ENCODE measurements around the gene BMERB1.
"Not testable (repeated sequence)": the region's sequence is repeated elsewhere in the genome, so short reads cannot be mapped to it uniquely, and the experiment has no call there.

Gene BMERB1

DNA sequence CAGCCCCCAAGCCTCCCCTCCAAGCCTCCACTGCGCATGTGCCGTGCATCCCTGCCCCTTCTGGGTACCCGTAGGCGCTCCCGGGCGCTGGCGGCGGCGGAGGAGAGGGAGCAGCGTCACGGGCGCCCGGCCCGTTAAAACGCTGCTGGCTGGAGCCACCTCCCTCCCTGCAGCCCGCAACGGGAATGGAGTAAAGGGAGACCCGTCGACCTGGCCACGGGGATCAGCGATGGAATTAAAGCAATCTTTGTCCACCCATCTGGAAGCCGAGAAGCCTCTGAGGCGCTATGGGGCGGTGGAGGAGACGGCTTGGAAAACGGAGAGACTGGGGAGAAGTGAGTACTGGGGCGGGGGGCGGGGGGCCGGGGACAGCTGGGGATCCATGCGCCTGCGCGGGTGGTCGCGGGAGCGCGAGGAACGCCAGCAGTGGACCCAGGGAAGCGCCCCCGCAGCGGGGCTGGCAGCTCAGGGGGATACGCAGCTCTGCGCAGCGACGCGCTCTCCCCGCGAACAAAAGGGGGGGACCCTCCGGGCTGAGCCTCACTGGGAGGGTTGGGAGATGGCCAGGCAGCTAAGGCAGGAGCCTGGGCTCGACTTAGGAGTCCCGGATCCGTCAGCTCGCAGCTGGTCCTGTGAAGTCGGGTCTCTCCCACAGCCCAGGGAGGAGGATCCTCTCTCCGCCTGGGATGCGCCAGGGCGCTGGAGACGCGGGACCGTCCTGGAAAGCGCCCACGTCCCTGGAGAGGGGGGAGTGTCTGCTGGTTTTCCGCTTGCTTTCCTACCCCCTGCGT lies at the start of gene BMERB1:
Gene BMERB1 (plus strand): TSS at position 164 of the 791 bp plus-strand sequence. CDS start 66 bp downstream, at position 230.
- CTCF ChIA-PET: no interaction called here
- DNase-seq: peak; percentile 55
- H3K36me3 Mint-ChIP-seq: peaks cover 2% of the 10 kb centered on the region
- H3K27ac Mint-ChIP-seq: no peak within 1 kb of the TSS
- peaks cover 16% of the 10 kb centered on the region for H3K4me1 Mint-ChIP-seq
- H3K4me3 Mint-ChIP-seq: peak within 1 kb of the TSS; percentile 75
- no peaks in the 10 kb centered on the region for H3K9me3 Mint-ChIP-seq
- peaks cover 33% of the 10 kb centered on the region for H3K27me3 Mint-ChIP-seq

DNA sequence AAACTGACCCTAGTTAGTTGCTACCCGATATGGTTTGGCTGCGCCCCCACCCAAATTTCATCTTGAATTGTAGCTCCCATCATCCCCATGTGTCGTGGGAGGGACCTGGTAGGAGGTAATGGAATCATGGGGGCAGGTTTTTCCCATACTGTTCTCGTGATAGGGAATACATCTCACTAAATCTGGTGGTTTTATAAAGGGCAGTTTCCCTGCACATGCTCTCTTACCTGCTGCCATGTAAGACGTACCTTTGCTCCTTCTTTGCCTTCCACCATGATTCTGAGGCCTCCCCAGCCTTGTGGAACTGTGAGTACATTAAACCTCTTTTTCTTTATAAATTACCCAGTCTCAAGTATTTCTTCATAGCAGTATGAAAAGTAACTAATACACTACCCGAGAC lies 46.3 kb upstream of the BMERB1 start:
- H3K27ac Mint-ChIP-seq, CTCF ChIA-PET, H3K36me3 Mint-ChIP-seq, H3K4me1 Mint-ChIP-seq, H3K9me3 Mint-ChIP-seq, DNase-seq, H3K4me3 Mint-ChIP-seq: not testable (repeated sequence)
- H3K27me3 Mint-ChIP-seq: peaks cover 18% of the 10 kb centered on the region

DNA sequence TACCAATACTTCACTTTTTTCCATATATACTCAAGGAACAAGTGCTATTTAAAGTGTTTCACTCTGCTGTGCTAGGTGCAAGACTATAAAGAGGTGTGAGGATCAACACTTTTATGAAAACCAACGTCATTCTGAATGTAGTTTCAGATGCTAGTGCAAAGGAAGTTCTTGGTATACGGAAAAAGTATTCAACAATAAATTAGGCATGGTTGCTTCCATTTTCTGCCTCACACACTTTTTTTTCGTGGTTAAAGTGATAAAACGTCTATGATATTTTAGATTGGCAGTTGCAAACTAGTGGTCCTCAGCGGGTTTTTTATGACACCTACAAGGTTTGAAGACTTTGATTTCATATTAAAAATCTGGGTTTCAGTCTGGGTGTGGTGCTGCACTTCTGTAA lies 44.5 kb upstream of the BMERB1 start:
- H3K4me3 Mint-ChIP-seq, H3K9me3 Mint-ChIP-seq, DNase-seq, CTCF ChIA-PET, H3K4me1 Mint-ChIP-seq, H3K36me3 Mint-ChIP-seq, H3K27ac Mint-ChIP-seq: not testable (repeated sequence)
- H3K27me3 Mint-ChIP-seq: peaks cover 26% of the 10 kb centered on the region

DNA sequence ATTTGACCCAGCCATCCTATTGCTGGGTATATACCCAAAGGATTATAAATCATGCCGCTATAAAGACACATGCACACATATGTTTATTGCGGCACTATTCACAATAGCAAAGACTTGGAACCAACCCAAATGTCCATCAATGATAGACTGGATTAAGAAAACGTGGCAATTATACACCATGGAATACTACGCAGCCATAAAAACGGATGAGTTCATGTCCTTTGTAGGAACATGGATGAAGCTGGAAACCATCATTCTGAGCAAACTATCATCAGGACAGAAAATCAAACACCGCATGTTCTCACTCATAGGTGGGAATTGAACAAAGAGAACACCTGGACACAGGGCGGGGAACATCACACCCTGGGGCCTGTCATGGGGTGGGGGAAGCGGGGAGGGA lies 41.4 kb upstream of the BMERB1 start:
- H3K36me3 Mint-ChIP-seq, H3K4me3 Mint-ChIP-seq, H3K9me3 Mint-ChIP-seq, H3K27ac Mint-ChIP-seq, DNase-seq, H3K4me1 Mint-ChIP-seq, CTCF ChIA-PET: not testable (repeated sequence)
- H3K27me3 Mint-ChIP-seq: peaks cover 47% of the 10 kb centered on the region

DNA sequence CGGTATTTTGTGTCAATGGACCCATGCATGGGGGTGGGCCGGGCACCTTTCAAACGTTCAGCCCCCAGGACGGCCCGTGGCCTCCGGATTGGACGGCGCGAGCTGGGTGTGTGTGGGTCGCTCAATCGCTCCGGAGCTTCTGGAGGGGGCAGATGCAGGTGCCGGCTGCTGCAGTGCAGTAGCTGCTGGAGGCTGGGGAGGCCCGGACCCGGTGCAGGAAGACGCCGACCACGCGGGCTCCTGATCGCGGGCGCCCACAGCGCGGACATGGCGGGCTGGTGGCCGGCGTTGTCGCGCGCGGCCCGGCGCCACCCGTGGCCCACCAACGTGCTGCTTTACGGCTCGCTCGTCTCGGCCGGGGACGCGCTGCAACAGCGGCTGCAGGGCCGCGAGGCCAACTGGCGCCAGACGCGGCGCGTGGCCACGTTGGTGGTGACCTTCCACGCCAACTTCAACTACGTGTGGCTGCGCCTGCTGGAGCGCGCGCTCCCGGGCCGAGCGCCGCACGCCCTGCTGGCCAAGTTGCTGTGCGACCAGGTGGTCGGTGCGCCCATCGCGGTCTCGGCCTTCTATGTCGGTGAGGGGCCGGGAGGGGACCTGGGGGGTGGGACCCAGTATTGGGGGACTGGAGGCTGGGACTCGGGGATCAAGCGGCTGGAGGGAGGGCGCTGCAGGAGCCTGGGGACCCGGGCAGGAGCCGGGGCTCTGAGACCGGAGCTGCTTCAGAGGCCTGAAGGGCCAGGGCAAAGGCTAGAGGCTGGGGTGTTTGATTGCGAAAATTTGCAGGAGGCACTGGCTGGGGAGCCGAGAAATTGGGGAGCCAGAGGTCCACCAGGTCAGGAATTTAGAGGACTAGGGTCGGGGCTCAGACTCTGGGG lies 38.5 kb upstream of the BMERB1 start, which contains the start of gene MPV17L:
Gene MPV17L (plus strand): TSS at position 124 of the 878 bp plus-strand sequence. CDS start 144 bp downstream, at position 268.
- H3K36me3 Mint-ChIP-seq, H3K4me1 Mint-ChIP-seq, H3K4me3 Mint-ChIP-seq, CTCF ChIA-PET, DNase-seq, H3K9me3 Mint-ChIP-seq, H3K27ac Mint-ChIP-seq: not testable (repeated sequence)
- peaks cover 56% of the 10 kb centered on the region for H3K27me3 Mint-ChIP-seq

DNA sequence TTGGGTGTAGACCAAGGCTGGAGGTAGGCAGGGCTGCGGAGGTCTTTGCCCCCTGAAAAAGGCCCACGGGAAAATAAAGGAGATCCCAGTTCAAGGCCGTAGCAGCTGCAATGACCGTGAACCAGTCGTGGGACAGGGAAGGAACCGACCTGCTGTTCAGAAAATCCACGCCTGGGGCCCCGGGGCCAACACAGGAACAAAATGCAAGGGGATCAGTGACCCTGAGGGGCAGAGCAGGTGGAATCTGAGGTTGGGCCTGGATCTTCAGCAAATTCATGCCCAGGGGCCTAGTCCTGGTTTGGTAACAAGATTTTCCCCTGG lies 37.9 kb upstream of the BMERB1 start:
- DNase-seq, CTCF ChIA-PET, H3K27ac Mint-ChIP-seq, H3K4me1 Mint-ChIP-seq, H3K4me3 Mint-ChIP-seq, H3K36me3 Mint-ChIP-seq, H3K9me3 Mint-ChIP-seq: not testable (repeated sequence)
- peaks cover 54% of the 10 kb centered on the region for H3K27me3 Mint-ChIP-seq

DNA sequence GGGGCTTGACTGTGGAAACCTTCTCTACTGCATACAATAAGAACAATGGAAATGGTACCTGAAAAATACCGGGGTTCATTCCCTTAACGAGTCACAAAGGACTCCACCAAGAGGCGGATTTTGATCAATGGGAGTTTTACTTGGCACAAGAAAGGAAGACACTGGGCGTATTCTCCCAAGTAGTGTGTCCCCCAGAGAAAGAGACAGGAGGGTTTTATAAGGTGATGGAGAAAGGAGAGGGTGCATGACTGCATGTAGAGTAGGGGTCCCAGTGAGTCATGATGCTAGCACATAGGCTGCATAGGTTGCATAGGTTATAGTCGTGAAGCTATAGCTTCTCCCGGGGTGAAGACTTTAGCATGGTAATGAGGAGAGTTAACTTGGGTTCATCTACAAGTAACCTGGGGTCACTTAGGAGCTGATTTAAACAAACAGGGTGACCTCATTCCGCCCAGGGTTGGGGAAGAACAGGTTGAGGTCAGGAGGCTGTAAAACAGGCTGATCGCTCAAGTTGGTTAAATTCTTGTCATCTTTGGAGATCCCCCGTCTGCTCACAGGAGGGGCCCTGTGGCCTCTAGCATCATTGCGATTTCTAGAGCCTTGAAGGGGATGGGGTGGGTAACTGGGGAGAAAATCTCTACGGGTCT lies 37.3 kb upstream of the BMERB1 start:
- H3K9me3 Mint-ChIP-seq: no peaks in the 10 kb centered on the region
- peaks cover 54% of the 10 kb centered on the region for H3K27me3 Mint-ChIP-seq
- H3K27ac Mint-ChIP-seq: no peak overlapping the region
- CTCF ChIA-PET: no interaction called here
- no peak for DNase-seq
- H3K36me3 Mint-ChIP-seq: no peaks in the 10 kb centered on the region
- H3K4me3 Mint-ChIP-seq: no peak overlapping the region
- H3K4me1 Mint-ChIP-seq: no peaks in the 10 kb centered on the region

DNA sequence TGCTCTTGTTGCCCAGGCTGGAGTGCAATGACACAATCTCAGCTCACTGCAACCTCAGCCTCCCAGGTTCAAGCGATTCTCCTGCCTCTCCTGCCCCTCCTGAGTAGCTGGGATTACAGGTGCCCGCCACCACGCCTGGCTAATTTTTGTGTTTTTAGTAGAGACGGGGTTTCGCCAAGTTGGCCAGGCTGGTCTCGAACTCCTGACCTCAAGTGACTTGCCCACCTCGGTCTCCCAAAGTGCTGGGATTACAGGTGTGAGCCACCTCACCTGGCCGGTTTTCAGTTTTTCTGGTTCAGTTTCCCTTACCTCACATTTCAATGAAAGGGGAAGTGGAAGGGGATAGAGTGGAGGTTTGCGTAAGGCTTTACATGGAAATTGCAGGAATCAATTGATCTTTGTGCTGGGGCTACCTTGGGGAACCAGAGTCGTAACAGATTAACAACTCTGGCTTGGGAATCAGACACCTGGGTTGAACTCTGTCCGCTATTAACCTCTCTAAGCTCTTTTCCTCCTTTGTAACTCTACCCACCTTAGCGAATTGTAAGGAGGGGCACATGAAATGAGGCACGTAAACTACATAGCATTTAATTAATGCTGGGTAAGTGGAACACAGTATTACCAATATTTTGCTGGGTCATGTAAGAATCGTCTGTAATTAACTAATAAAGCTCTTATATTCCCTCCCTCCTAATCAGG lies 35.6 kb upstream of the BMERB1 start:
- DNase-seq: no peak

DNA sequence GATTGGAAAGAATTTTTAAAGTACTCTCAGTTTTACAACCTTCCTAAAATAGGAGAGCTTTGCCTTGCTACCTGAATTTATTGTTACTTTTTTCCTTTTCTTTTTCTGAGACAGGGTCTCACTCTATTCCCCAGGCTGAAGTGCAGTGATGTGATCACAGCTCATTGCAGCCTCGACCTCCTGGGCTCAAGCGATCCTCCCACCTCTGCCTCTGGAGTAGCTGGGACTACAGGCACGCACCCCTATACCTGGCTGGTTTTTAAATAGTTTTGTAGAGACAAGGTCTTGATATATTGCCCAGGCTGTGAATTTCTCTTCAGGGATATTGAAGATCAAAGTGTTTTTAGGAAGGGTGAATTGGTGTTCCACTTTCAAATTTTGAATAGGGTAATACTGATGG lies 35.1 kb upstream of the BMERB1 start:
- Mint-ChIP-seq H3K27me3 (peaks cover 55% of the 10 kb centered on the region), H3K4me1 (no peaks in the 10 kb centered on the region), H3K36me3 (no peaks in the 10 kb centered on the region), H3K27ac (no peak overlapping the region), H3K9me3 (no peaks in the 10 kb centered on the region), H3K4me3 (no peak overlapping the region)
- CTCF ChIA-PET: no interaction called here
- DNase-seq: no peak

More for the DNA sequence above, 35.6 kb upstream of the BMERB1 start:
- CTCF ChIA-PET: no interaction called here
- H3K4me1 Mint-ChIP-seq: no peaks in the 10 kb centered on the region
- H3K27me3 Mint-ChIP-seq: peaks cover 60% of the 10 kb centered on the region
- H3K9me3 Mint-ChIP-seq: no peaks in the 10 kb centered on the region
- no peaks in the 10 kb centered on the region for H3K36me3 Mint-ChIP-seq
- no peak overlapping the region for H3K27ac Mint-ChIP-seq
- H3K4me3 Mint-ChIP-seq: no peak overlapping the region

DNA sequence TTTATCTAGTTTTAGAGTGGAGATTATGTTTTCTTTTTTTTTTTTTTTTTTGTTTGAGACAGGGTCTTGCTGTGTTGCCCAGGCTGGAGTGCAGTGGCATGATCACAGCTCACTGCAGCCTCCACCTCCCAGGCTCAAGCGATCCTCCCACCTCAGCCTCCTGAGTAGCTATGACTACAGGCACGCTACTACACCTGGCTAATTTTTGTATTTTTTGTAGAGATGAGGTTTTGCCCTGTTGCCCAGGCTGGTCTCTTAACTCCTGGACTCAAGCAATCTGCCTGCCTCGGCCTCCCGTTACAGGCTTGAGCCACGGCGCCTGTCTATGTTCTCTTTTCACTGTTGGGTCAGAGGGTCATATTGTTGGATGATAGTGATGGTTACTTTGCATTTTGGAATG lies 34.1 kb upstream of the BMERB1 start:
- H3K36me3 Mint-ChIP-seq, H3K4me1 Mint-ChIP-seq, DNase-seq, H3K4me3 Mint-ChIP-seq, H3K27ac Mint-ChIP-seq, H3K9me3 Mint-ChIP-seq, CTCF ChIA-PET: not testable (repeated sequence)
- H3K27me3 Mint-ChIP-seq: peaks cover 45% of the 10 kb centered on the region

DNA sequence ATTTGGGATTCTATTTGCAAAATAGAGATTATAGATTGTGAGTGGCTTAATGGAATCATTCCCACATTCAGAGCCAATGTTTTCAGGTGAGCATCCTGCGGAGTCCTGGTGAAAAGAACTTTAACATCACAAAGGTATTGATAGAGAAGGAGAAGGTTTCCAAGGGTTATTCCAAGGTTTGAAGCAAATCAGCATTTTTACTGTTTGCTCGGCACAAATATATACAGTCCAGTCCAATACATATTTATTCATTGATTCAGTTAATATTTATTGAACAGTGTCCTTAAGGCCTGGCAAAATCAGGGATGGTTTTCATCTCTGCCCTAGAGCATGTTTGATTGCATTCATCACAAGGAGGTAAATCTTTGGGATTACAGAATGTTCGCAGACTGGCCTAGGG lies 32.4 kb upstream of the BMERB1 start:
- Mint-ChIP-seq H3K4me1 (no peaks in the 10 kb centered on the region), H3K27me3 (peaks cover 29% of the 10 kb centered on the region), H3K36me3 (no peaks in the 10 kb centered on the region), H3K27ac (no peak overlapping the region), H3K4me3 (no peak overlapping the region), H3K9me3 (no peaks in the 10 kb centered on the region)
- CTCF ChIA-PET: no interaction called here
- no peak for DNase-seq

DNA sequence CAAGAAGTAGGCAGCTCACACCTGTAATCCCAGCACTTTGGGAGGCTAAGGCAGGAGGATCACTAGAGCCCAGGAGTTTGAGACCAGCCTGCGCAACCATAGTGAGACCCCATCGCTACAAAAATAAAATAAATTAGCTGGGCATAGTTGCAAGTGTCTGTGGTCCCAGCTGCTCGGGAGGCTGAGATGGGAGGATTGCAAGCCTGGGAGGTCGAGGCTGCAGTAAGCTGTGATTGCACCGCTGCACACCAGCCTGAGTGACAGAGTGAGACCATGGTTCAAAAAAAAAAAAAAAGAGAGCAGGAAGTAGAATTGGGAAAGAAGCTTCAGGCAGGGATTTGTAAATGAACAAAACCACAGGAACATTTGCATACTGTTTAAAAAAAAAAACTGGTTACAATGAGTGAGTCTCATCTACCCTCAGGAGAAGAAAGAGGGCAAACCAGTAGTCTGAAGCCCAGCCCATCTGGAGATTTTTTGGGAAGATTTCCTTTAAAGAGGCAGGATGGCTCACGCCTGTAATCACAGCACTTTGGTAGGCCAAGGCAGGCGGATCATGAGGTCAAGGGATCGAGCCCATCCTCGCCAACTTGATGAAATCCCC lies 30.9 kb upstream of the BMERB1 start:
- H3K4me3 Mint-ChIP-seq: no peak overlapping the region
- CTCF ChIA-PET: no interaction called here
- no peaks in the 10 kb centered on the region for H3K36me3 Mint-ChIP-seq
- H3K27ac Mint-ChIP-seq: no peak overlapping the region
- H3K27me3 Mint-ChIP-seq: peaks cover 13% of the 10 kb centered on the region
- no peak for DNase-seq
- no peaks in the 10 kb centered on the region for H3K9me3 Mint-ChIP-seq
- no peaks in the 10 kb centered on the region for H3K4me1 Mint-ChIP-seq

DNA sequence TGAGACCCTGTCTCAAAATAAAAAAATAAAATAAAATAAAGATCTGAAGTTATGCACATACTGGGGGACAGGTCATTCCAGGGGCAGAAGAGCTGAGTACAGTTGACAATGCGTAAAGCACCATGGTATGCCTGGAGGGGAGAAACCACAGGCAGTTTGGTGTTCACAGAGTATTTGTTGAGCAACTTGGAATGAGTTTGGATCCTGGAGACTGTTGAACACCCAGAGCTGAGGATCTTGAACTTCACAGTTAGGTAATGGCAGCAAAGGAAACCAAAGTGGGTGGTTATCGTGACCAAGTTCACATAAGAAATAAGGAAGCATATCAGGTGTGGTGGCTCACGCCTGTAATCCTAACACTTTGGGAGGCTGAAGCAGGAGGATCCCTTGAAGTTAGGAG lies 30.3 kb upstream of the BMERB1 start:
- CTCF ChIA-PET, H3K36me3 Mint-ChIP-seq, H3K27me3 Mint-ChIP-seq: not testable (repeated sequence)

DNA sequence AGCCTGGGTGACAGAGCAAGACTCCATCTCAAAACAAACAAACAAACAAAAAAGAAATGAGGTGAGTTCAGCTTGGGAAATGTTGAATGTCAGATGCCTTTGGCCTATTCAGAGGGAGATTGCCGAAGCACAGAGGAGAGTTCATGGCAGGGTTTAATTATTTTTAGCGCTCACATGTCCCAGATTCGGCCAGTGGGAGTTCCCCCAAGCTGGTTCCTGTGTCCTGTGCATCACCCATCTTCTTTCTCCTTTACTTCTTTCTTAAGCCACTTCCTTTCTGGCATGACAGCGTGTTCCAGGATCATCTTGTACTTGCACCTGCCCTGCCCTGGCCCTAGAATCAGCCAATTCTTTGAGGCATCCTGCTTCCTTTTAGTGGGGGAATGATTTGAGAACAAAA lies 29.6 kb upstream of the BMERB1 start:
- Mint-ChIP-seq H3K36me3 (no peaks in the 10 kb centered on the region), H3K27ac (no peak overlapping the region), H3K4me3 (no peak overlapping the region), H3K4me1 (no peaks in the 10 kb centered on the region), H3K9me3 (no peaks in the 10 kb centered on the region), H3K27me3 (peaks cover 5% of the 10 kb centered on the region)
- DNase-seq: no peak
- CTCF ChIA-PET: no interaction called here

More for the DNA sequence above, 30.3 kb upstream of the BMERB1 start:
- not testable (repeated sequence) for H3K27ac Mint-ChIP-seq, H3K4me1 Mint-ChIP-seq, DNase-seq, H3K4me3 Mint-ChIP-seq, H3K9me3 Mint-ChIP-seq

All from activated naive CD4-positive, alpha-beta T cell treated with anti-CD3 and anti-CD28 coated beads, Interleukin-2, amount 10 ng/mL, durations not matched to agents 7 days and 5 days (primary cell).